GM21390 (cell line): ENCODE results near the gene MRPL27.

ENCODE experiments used
- ATAC-seq: cut with Tn5 transposase; IDR thresholded peaks from one replicate; pipeline ENCODE4 v1.9.1; 2021; ENCODE audit not compliant: unreplicated experiment

The MRPL27 gene

GRCh38 chr17:50361561-50362480 lies 11.2 kb downstream of the MRPL27 start:
- ATAC-seq = no peak

- no peak for ATAC-seq
Observed at GRCh38 chr17:50360486-50361115, 12.4 kb downstream of the MRPL27 start.

- ATAC-seq = no peak
Observed at GRCh38 chr17:50359998-50360461, 13.0 kb downstream of the MRPL27 start.

- ATAC-seq = no peak
Observed at GRCh38 chr17:50359005-50359699, 13.8 kb downstream of the MRPL27 start.

GRCh38 chr17:50358177-50358576 lies 14.8 kb downstream of the MRPL27 start:
- no peak for ATAC-seq

- ATAC-seq = no peak
Observed at GRCh38 chr17:50356892-50357510, 16.0 kb downstream of the MRPL27 start.

GRCh38 chr17:50356418-50356817 lies 16.6 kb downstream of the MRPL27 start:
- ATAC-seq = no peak

- no peak for ATAC-seq
Observed at GRCh38 chr17:50355701-50356341, 17.2 kb downstream of the MRPL27 start.

GRCh38 chr17:50355336-50355700 lies 17.7 kb downstream of the MRPL27 start:
- no peak for ATAC-seq

GRCh38 chr17:50354776-50355175 lies 18.2 kb downstream of the MRPL27 start:
- no peak for ATAC-seq

- ATAC-seq = no peak
Observed at GRCh38 chr17:50354198-50354597, 18.8 kb downstream of the MRPL27 start.

GRCh38 chr17:50353600-50354195 lies 19.3 kb downstream of the MRPL27 start:
- no peak for ATAC-seq

GRCh38 chr17:50352693-50353599 lies 20.0 kb downstream of the MRPL27 start:
- ATAC-seq = no peak

GRCh38 chr17:50352072-50352692 lies 20.8 kb downstream of the MRPL27 start:
- ATAC-seq = no peak

GRCh38 chr17:50350733-50351132 lies 22.3 kb downstream of the MRPL27 start:
- no peak for ATAC-seq

GRCh38 chr17:50349243-50349600 lies 23.8 kb downstream of the MRPL27 start:
- no peak for ATAC-seq

- ATAC-seq = no peak
Observed at GRCh38 chr17:50348522-50349242, 24.3 kb downstream of the MRPL27 start.

GRCh38 chr17:50347894-50348291 lies 25.1 kb downstream of the MRPL27 start:
- ATAC-seq = no peak
